Spleen (tissue), 7 donors: ENCODE results near the gene CCL22.

Experiments
- CTCF ChIP-seq, 11 experiments: fragments of 200-600 bp in 7 of 11; fragments of 450-650 bp in 4 of 11; sonication (generic) in 4 of 11; IDR thresholded peaks in 8 of 11; conservative IDR thresholded peaks in 3 of 11; 1 replicate in 7 of 11; 2 replicates in 4 of 11; pipeline versions ENCODE4 v1.4.0 to v1.8.0; 2016 to 2021; ENCODE audit warnings: antibody characterized with exemption in 11 of 11, inconsistent platforms in 4 of 11, mild to moderate bottlenecking in 1 of 11
- POLR2A ChIP-seq, 3 donors: fragments of 450-650 bp; IDR thresholded peaks; one replicate each; pipeline ENCODE4 v1.5.1; 2017; ENCODE audit warnings: antibody characterized with exemption in 3 of 3, mild to moderate bottlenecking in 1 of 3
- donor health status: DM: no; HTN: no; CAD: no; lungs with moderate emphysema.
- donor health status: DM: no; HTN: no; CAD: no.
- donor health status: DM: no; HTN: no; CAD: no.

GRCh38 chr16:57354311-57354710, 4.3 kb upstream of the CCL22 start:
- no peak for TF ChIP-seq CTCF (IDR thresholded peaks at IDR 0.05 in 8 of 11, conservative IDR thresholded peaks at IDR 0.05 in 3 of 11)
- TF ChIP-seq POLR2A (IDR thresholded peaks at IDR 0.05), result no peak
